Measurements from ENCODE around the gene EGR4. TPM values are rescaled to one million over a fixed set of nuclear protein-coding genes. Genes with fewer than 3 reads are reported as not detected.

EGR4 gene
- polyA plus RNA-seq (2013, experiment 1 of 4) = 0.33 TPM
- polyA plus RNA-seq (2013, experiment 2 of 4) = 0.16 TPM
- polyA plus RNA-seq (2013, experiment 3 of 4) = 0.21 TPM
- polyA plus RNA-seq (2013, experiment 4 of 4) = not detected

DNA sequence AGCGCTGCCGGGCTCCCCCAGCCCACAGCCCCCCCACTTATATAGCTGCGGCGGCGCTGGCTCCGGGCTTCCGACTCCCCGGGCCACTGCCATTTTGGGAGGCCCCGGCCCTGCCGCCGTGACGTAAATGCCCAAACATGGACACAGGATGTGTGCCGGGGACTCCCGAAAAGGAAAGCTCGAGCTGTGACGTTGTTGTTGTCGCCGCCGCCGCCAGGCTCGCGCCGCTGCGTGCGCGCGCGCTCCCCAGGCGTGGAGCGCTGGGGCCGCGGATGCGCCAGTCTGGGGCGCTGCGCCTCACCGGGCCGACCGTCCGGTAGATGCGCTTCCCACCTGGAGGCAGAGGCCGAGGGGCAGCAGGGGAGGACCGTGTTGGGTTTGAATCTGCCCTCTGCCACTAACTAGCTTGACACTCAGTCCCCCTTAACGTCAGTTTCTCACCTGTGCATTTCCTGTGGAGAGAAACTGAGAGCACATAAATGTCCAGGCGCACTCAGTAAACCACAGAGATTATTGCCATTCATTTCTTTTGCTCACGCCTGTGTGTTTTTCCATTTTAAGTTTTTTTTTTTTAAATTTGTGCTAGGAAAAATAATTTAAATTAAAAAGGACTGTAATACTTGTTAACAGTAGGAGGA lies at the start of gene EGR4:
EGR4 (minus strand) TSS at position 15 of the 638 bp plus-strand sequence. CDS start 231 bp downstream, outside the sequence.
- Histone ChIP-seq H3K4me3 (ENCODE audit: insufficient read depth, low read depth, low read length) (peak within 1 kb of the TSS; percentile 45), H3K27ac (ENCODE audit: insufficient read depth, low read depth, low read length, poor library complexity, severe bottlenecking) (no peak within 1 kb of the TSS), H3K27me3 (ENCODE audit: control insufficient read depth, insufficient read depth, low read length, poor library complexity, severe bottlenecking) (peaks cover 98% of the 10 kb centered on the region), H3K4me1 (ENCODE audit: control insufficient read depth, insufficient read depth, low read length) (peaks cover 15% of the 10 kb centered on the region), H3K36me3 (ENCODE audit: control insufficient read depth, insufficient read depth, low read length) (no peaks in the 10 kb centered on the region), H3K9me3 (ENCODE audit: control insufficient read depth, low read length) (no peaks in the 10 kb centered on the region)
- 0 to 1% methylated on average over 44 to 45 of the region's 45 CpGs for WGBS, 2 experiments

GRCh38 chr2:73341039-73341438 lies 47.7 kb upstream of the EGR4 start:
- 81 to 90% methylated on average over 3 of the region's 3 CpGs for WGBS, 2 experiments
- peaks cover 10% of the 10 kb centered on the region for H3K27me3 ChIP-seq (ENCODE audit: control insufficient read depth, insufficient read depth, low read length, poor library complexity, severe bottlenecking)
- no peaks in the 10 kb centered on the region for H3K36me3 ChIP-seq (ENCODE audit: control insufficient read depth, insufficient read depth, low read length)
- H3K9me3 ChIP-seq (ENCODE audit: control insufficient read depth, low read length) = no peaks in the 10 kb centered on the region
- H3K4me3 ChIP-seq (ENCODE audit: insufficient read depth, low read depth, low read length) = no peak overlapping the region
- no peaks in the 10 kb centered on the region for H3K4me1 ChIP-seq (ENCODE audit: control insufficient read depth, insufficient read depth, low read length)
- H3K27ac ChIP-seq (ENCODE audit: insufficient read depth, low read depth, low read length, poor library complexity, severe bottlenecking) = no peak overlapping the region

DNA sequence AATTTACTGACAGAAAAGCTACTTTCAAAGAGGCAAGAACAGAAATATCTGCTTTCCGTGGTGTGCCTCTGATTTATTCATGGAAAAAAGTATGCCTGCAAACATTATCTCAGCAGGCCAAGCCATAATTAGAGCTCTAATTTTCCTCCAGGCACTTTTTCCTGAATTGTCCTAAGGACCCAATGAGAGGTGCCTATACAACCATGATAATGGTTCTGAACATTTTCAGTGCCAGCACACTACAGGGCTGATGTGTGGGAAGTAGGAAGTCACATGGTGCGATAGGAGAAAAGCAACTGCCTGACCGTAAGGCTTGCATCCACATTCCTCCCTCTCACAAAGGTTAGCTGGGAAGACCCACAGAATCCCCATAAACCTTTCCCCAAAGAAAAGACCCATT lies 45.9 kb upstream of the EGR4 start:
- peaks cover 10% of the 10 kb centered on the region for H3K27me3 ChIP-seq (ENCODE audit: control insufficient read depth, insufficient read depth, low read length, poor library complexity, severe bottlenecking)
- WGBS, 2 experiments = 67 to 70% methylated on average over 3 of the region's 3 CpGs
- no peak overlapping the region for H3K4me3 ChIP-seq (ENCODE audit: insufficient read depth, low read depth, low read length)
- H3K4me1 ChIP-seq (ENCODE audit: control insufficient read depth, insufficient read depth, low read length) = no peaks in the 10 kb centered on the region
- no peak overlapping the region for H3K27ac ChIP-seq (ENCODE audit: insufficient read depth, low read depth, low read length, poor library complexity, severe bottlenecking)
- no peaks in the 10 kb centered on the region for H3K9me3 ChIP-seq (ENCODE audit: control insufficient read depth, low read length)
- H3K36me3 ChIP-seq (ENCODE audit: control insufficient read depth, insufficient read depth, low read length) = no peaks in the 10 kb centered on the region

GRCh38 chr2:73337828-73338227 lies 44.5 kb upstream of the EGR4 start:
- H3K36me3 ChIP-seq (ENCODE audit: control insufficient read depth, insufficient read depth, low read length) = no peaks in the 10 kb centered on the region
- peaks cover 2% of the 10 kb centered on the region for H3K27me3 ChIP-seq (ENCODE audit: control insufficient read depth, insufficient read depth, low read length, poor library complexity, severe bottlenecking)
- no peaks in the 10 kb centered on the region for H3K4me1 ChIP-seq (ENCODE audit: control insufficient read depth, insufficient read depth, low read length)
- H3K27ac ChIP-seq (ENCODE audit: insufficient read depth, low read depth, low read length, poor library complexity, severe bottlenecking) = no peak overlapping the region
- no peak overlapping the region for H3K4me3 ChIP-seq (ENCODE audit: insufficient read depth, low read depth, low read length)
- no peaks in the 10 kb centered on the region for H3K9me3 ChIP-seq (ENCODE audit: control insufficient read depth, low read length)
- 64 to 65% methylated on average over 3 of the region's 3 CpGs for WGBS, 2 experiments

DNA sequence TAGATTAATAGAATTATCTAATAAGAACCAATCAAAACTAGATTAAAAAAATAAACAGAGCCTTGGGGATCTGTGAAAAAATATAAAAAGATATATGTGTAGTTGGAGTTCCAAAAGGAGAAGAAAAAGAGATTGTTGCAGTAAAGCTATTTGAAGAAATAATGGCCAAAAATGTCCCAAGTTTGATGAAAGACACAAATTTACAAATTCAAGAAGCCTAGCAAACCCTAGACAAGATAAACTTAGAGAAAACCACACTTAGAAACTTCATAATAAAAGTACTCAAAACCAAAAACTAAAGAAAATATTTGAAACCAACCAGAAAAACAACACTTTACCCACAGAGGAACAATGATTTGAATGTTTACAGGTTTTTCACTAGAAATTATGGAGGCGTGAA lies 41.3 kb upstream of the EGR4 start:
- H3K27ac ChIP-seq (ENCODE audit: insufficient read depth, low read depth, low read length, poor library complexity, severe bottlenecking) = no peak overlapping the region
- no peaks in the 10 kb centered on the region for H3K27me3 ChIP-seq (ENCODE audit: control insufficient read depth, insufficient read depth, low read length, poor library complexity, severe bottlenecking)
- no peak overlapping the region for H3K4me3 ChIP-seq (ENCODE audit: insufficient read depth, low read depth, low read length)
- H3K9me3 ChIP-seq (ENCODE audit: control insufficient read depth, low read length) = no peaks in the 10 kb centered on the region
- H3K4me1 ChIP-seq (ENCODE audit: control insufficient read depth, insufficient read depth, low read length) = no peaks in the 10 kb centered on the region
- WGBS, 2 experiments = 100% methylated on average over 1 of the region's 1 CpG
- H3K36me3 ChIP-seq (ENCODE audit: control insufficient read depth, insufficient read depth, low read length) = no peaks in the 10 kb centered on the region

GRCh38 chr2:73334045-73334444 lies 40.7 kb upstream of the EGR4 start:
- H3K4me1 ChIP-seq (ENCODE audit: control insufficient read depth, insufficient read depth, low read length) = no peaks in the 10 kb centered on the region
- WGBS, 2 experiments = 50 to 80% methylated on average over 1 to 2 of the region's 2 CpGs
- H3K27me3 ChIP-seq (ENCODE audit: control insufficient read depth, insufficient read depth, low read length, poor library complexity, severe bottlenecking) = no peaks in the 10 kb centered on the region

GRCh38 chr2:73333564-73333963 lies 40.2 kb upstream of the EGR4 start:
- Histone ChIP-seq H3K36me3 (ENCODE audit: control insufficient read depth, insufficient read depth, low read length) (no peaks in the 10 kb centered on the region), H3K27me3 (ENCODE audit: control insufficient read depth, insufficient read depth, low read length, poor library complexity, severe bottlenecking) (no peaks in the 10 kb centered on the region), H3K9me3 (ENCODE audit: control insufficient read depth, low read length) (no peaks in the 10 kb centered on the region), H3K4me3 (ENCODE audit: insufficient read depth, low read depth, low read length) (no peak overlapping the region), H3K4me1 (ENCODE audit: control insufficient read depth, insufficient read depth, low read length) (no peaks in the 10 kb centered on the region), H3K27ac (ENCODE audit: insufficient read depth, low read depth, low read length, poor library complexity, severe bottlenecking) (no peak overlapping the region)

More at GRCh38 chr2:73334045-73334444, 40.7 kb upstream of the EGR4 start:
- Histone ChIP-seq H3K36me3 (ENCODE audit: control insufficient read depth, insufficient read depth, low read length) (no peaks in the 10 kb centered on the region), H3K9me3 (ENCODE audit: control insufficient read depth, low read length) (no peaks in the 10 kb centered on the region), H3K4me3 (ENCODE audit: insufficient read depth, low read depth, low read length) (no peak overlapping the region), H3K27ac (ENCODE audit: insufficient read depth, low read depth, low read length, poor library complexity, severe bottlenecking) (no peak overlapping the region)

- H3K4me3 ChIP-seq (ENCODE audit: insufficient read depth, low read depth, low read length) = no peak overlapping the region
- WGBS, 2 experiments = 79 to 81% methylated on average over 13 of the region's 13 CpGs
- H3K9me3 ChIP-seq (ENCODE audit: control insufficient read depth, low read length) = no peaks in the 10 kb centered on the region
- H3K27ac ChIP-seq (ENCODE audit: insufficient read depth, low read depth, low read length, poor library complexity, severe bottlenecking) = no peak overlapping the region
- H3K27me3 ChIP-seq (ENCODE audit: control insufficient read depth, insufficient read depth, low read length, poor library complexity, severe bottlenecking) = peaks cover 3% of the 10 kb centered on the region
- no peaks in the 10 kb centered on the region for H3K36me3 ChIP-seq (ENCODE audit: control insufficient read depth, insufficient read depth, low read length)
- no peaks in the 10 kb centered on the region for H3K4me1 ChIP-seq (ENCODE audit: control insufficient read depth, insufficient read depth, low read length)
Observed at GRCh38 chr2:73324126-73324725, 30.9 kb upstream of the EGR4 start.

GRCh38 chr2:73323551-73323950 lies 30.2 kb upstream of the EGR4 start:
- no peak overlapping the region for H3K27ac ChIP-seq (ENCODE audit: insufficient read depth, low read depth, low read length, poor library complexity, severe bottlenecking)
- peaks cover 3% of the 10 kb centered on the region for H3K27me3 ChIP-seq (ENCODE audit: control insufficient read depth, insufficient read depth, low read length, poor library complexity, severe bottlenecking)
- no peaks in the 10 kb centered on the region for H3K36me3 ChIP-seq (ENCODE audit: control insufficient read depth, insufficient read depth, low read length)
- no peaks in the 10 kb centered on the region for H3K9me3 ChIP-seq (ENCODE audit: control insufficient read depth, low read length)
- 83 to 84% methylated on average over 5 of the region's 5 CpGs for WGBS, 2 experiments
- H3K4me1 ChIP-seq (ENCODE audit: control insufficient read depth, insufficient read depth, low read length) = no peaks in the 10 kb centered on the region
- H3K4me3 ChIP-seq (ENCODE audit: insufficient read depth, low read depth, low read length) = no peak overlapping the region

GRCh38 chr2:73314441-73314840 lies 21.1 kb upstream of the EGR4 start:
- Histone ChIP-seq H3K4me3 (ENCODE audit: insufficient read depth, low read depth, low read length) (no peak overlapping the region), H3K27me3 (ENCODE audit: control insufficient read depth, insufficient read depth, low read length, poor library complexity, severe bottlenecking) (peaks cover 15% of the 10 kb centered on the region), H3K27ac (ENCODE audit: insufficient read depth, low read depth, low read length, poor library complexity, severe bottlenecking) (no peak overlapping the region), H3K36me3 (ENCODE audit: control insufficient read depth, insufficient read depth, low read length) (no peaks in the 10 kb centered on the region), H3K4me1 (ENCODE audit: control insufficient read depth, insufficient read depth, low read length) (no peaks in the 10 kb centered on the region), H3K9me3 (ENCODE audit: control insufficient read depth, low read length) (no peaks in the 10 kb centered on the region)
- WGBS, 2 experiments = 93 to 99% methylated on average over 2 of the region's 2 CpGs

All from ectodermal cell (in vitro differentiated cells).